ENCODE data around the gene SLC35F4. TPM values are rescaled to one million over a fixed set of nuclear protein-coding genes. Genes with fewer than 3 reads are reported as not detected.

Gene SLC35F4
- total and polyA plus RNA-seq, 2 of the 8 experiments (the other 6 are each of a cell fraction or from before 2014, with no cell fraction given), result not detected

- Histone ChIP-seq H3K56ac (replicated peaks; ENCODE audit: insufficient read length, low read depth, low read length) (no peak overlapping the region), H3K18ac (ENCODE audit: extremely low read depth, low read length) (no peak overlapping the region), H2AFZ (ENCODE audit: low read length) (no peak overlapping the region), H3K14ac (ENCODE audit: insufficient read length) (no peak overlapping the region), H3K4me1 (replicated peaks in 1 of 4; ENCODE audit: control insufficient read depth in 3 of 4, insufficient read depth in 4 of 4, low read length in 3 of 4) (no peaks in the 10 kb centered on the region), H4K20me1 (replicated peaks in 1 of 2; ENCODE audit: control insufficient read depth in 1 of 2, insufficient read depth in 2 of 2, low read length in 2 of 2) (no peaks in the 10 kb centered on the region), H4K8ac (ENCODE audit: extremely low read depth, insufficient read depth, low read length) (no peak overlapping the region), H2BK12ac (ENCODE audit: low read depth, low read length) (no peak overlapping the region), H3K23ac (ENCODE audit: insufficient read length) (no peak overlapping the region), H3K23me2 (ENCODE audit: low read depth, low read length) (no peaks in the 10 kb centered on the region), H2BK5ac (ENCODE audit: low read depth, low read length) (no peak overlapping the region), H3K9ac (replicated peaks in 1 of 4; ENCODE audit: extremely low read depth in 1 of 4, low read depth in 3 of 4, low read length in 3 of 4) (no peak overlapping the region), H2BK20ac (ENCODE audit: low read length) (no peak overlapping the region), H4K91ac (replicated peaks; ENCODE audit: insufficient read length, low read length) (no peak overlapping the region), H3K27me3 (replicated peaks in 1 of 4; ENCODE audit: control insufficient read depth in 3 of 4, extremely low read depth in 1 of 4, insufficient read depth in 3 of 4, low read length in 3 of 4) (no peaks in the 10 kb centered on the region), H3K9me3 (ENCODE audit: insufficient read depth in 2 of 2, low read depth in 1 of 2, low read length in 1 of 2) (no peaks in the 10 kb centered on the region), H3K4ac (replicated peaks; ENCODE audit: insufficient read length, low read depth, low read length) (no peak overlapping the region), H2BK15ac (ENCODE audit: low read length) (no peak overlapping the region), H4K5ac (ENCODE audit: insufficient read length, low read depth, low read length) (no peak overlapping the region), H3K79me1 (ENCODE audit: low read depth, low read length) (no peaks in the 10 kb centered on the region), H3K27ac (ENCODE audit: low read depth, low read length) (no peak overlapping the region), H2BK120ac (replicated peaks; ENCODE audit: low read depth, low read length) (no peak overlapping the region), H3K4me2 (ENCODE audit: insufficient read depth in 1 of 2, low read depth in 2 of 2, low read length in 2 of 2) (no peak overlapping the region), H3K79me2 (ENCODE audit: control insufficient read depth in 1 of 2, insufficient read depth in 2 of 2, low read length in 2 of 2) (no peaks in the 10 kb centered on the region), H3K36me3 (ENCODE audit: control insufficient read depth in 2 of 4, insufficient read depth in 4 of 4, low read length in 3 of 4) (no peaks in the 10 kb centered on the region), H3K4me3 (ENCODE audit: extremely low read depth in 1 of 4, insufficient read depth in 2 of 4, low read depth in 3 of 4, low read length in 4 of 4) (no peak overlapping the region), H2AK5ac (ENCODE audit: low read depth, low read length) (no peak overlapping the region)
- FAIRE-seq (no peak), DNase-seq (ENCODE audit: low read depth in 1 of 2, low spot score in 2 of 2) (no peak)
- POLR2A ChIA-PET (ENCODE audit: partially characterized antibody), result no interaction called here
- 72% methylated on average over 3 of the region's 3 CpGs; no CpG with 5 or more reads in 1 of the 2 experiments for WGBS, 2 experiments (ENCODE audit: extremely low coverage in 1 of 2, insufficient coverage in 1 of 2, insufficient read length in 1 of 2, insufficient replicate concordance in 2 of 2, low coverage in 1 of 2, low lambda C conversion rate in 2 of 2, missing lambda C conversion rate in 1 of 2)
- CTCF ChIA-PET (ENCODE audit: partially characterized antibody), result no interaction called here
- TF ChIP-seq BRCA1 (IDR thresholded peaks at IDR 0.05; ENCODE audit: low read depth, low read length) (no peak), ASH2L (IDR thresholded peaks at IDR 0.05; ENCODE audit: low read length) (no peak), RFX5 (IDR thresholded peaks at IDR 0.05; ENCODE audit: borderline replicate concordance, low read depth, low read length) (no peak), KDM4A (IDR thresholded peaks at IDR 0.05; ENCODE audit: low read depth, low read length, severe bottlenecking) (no peak), KDM1A (IDR thresholded peaks at IDR 0.05; ENCODE audit: borderline replicate concordance, low read length) (no peak), SRF (IDR thresholded peaks at IDR 0.05; ENCODE audit: low read depth, low read length) (no peak), NRF1 (IDR thresholded peaks at IDR 0.05; ENCODE audit: low read depth, low read length) (no peak), CBX5 (IDR thresholded peaks at IDR 0.05; ENCODE audit: low read depth, low read length) (no peak)
Measured at GRCh38 chr14:57848786-57849185, 17.1 kb downstream of the SLC35F4 start.
